Esophagus muscularis mucosa (tissue), 4 donors: ENCODE data around the gene SPCS3. TPM values are rescaled to one million over a fixed set of nuclear protein-coding genes. Genes with fewer than 3 reads are reported as not detected.

Experiments used
- DNase-seq: peaks from one replicate; pipeline ENCODE4 v3.0.0-alpha.2; 2017; ENCODE audit errors: extremely low spot score
- H3K27ac ChIP-seq, 4 donors: fragments of 200-600 bp; sonication (generic); replicated peaks in 1 of 4; 1 replicate in 3 of 4; 2 replicates in 1 of 4; pipeline ENCODE4 v1.5.1; 2016 to 2019; ENCODE audit warnings: mild to moderate bottlenecking in 1 of 4
- H3K27me3 ChIP-seq, 4 donors: fragments of 200-600 bp; sonication (generic); one replicate each; pipeline versions ENCODE4 v1.5.1 to v1.6.0; 2016 to 2019
- H3K36me3 ChIP-seq, 4 donors: fragments of 200-600 bp; sonication (generic); one replicate each; pipeline ENCODE4 v1.5.1; 2016 to 2019
- H3K4me1 ChIP-seq, 4 donors: fragments of 200-600 bp; sonication (generic); one replicate each; pipeline ENCODE4 v1.5.1; 2016 to 2019
- H3K4me3 ChIP-seq, 4 donors: fragments of 200-600 bp; sonication (generic); 1 replicate in 2 of 4; 2 replicates in 2 of 4; pipeline ENCODE4 v1.5.1; 2016 to 2019; ENCODE audit warnings: mild to moderate bottlenecking in 4 of 4, moderate library complexity in 1 of 4
- H3K9me3 ChIP-seq, 4 donors: fragments of 200-600 bp; sonication (generic); 1 replicate in 3 of 4; 2 replicates in 1 of 4; pipeline ENCODE4 v1.5.1; 2016 to 2019
- EP300 ChIP-seq: sonication (generic); formaldehyde crosslinking; IDR thresholded peaks from one replicate; pipeline ENCODE4 v1.6.1; 2017; ENCODE audit warnings: antibody characterized with exemption
- POLR2A ChIP-seq: fragments of 450-650 bp; IDR thresholded peaks from one replicate; pipeline ENCODE4 v1.6.1; 2017; ENCODE audit warnings: antibody characterized with exemption, moderate library complexity, mild to moderate bottlenecking, low read depth
- POLR2AphosphoS5 ChIP-seq, 2 donors: sonication (generic); formaldehyde crosslinking; IDR thresholded peaks; one replicate each; pipeline ENCODE4 v1.6.1; 2017; ENCODE audit warnings: antibody characterized with exemption in 2 of 2
- WGBS: methylation state at CpG from one replicate; pipeline ENCODE4 v1.1.5; 2018; 5-methylcytosine and 5-hydroxymethylcytosine counted together
- intact Hi-C: fragments of 100-400 bp; cut with DNase I; formaldehyde crosslinking; loops from one replicate; pipeline ENCODE4 v1.15.1; 2023
- total RNA-seq, 4 donors: library from RNA; depleted of rRNA; stranded (reverse); fragments of >200 nt; gene quantifications; one replicate each; pipeline versions ENCODE4 v1.1.0 to v1.2.1, GENCODE V29; 2016
- TF ChIP-seq, protein P1 (sequence below), 3 experiments: fragments of 200-600 bp in 2 of 3; fragments of 450-650 bp in 1 of 3; sonication (generic) in 2 of 3; IDR thresholded peaks; one replicate each; pipeline ENCODE4 v1.5.1; 2017 to 2019; ENCODE audit warnings: antibody characterized with exemption in 3 of 3, mild to moderate bottlenecking in 2 of 3, moderate library complexity in 1 of 3

SPCS3 gene
- total RNA-seq, 4 donors from 2014 or later, result 35.5 to 48.4 (median 46.0) TPM

DNA sequence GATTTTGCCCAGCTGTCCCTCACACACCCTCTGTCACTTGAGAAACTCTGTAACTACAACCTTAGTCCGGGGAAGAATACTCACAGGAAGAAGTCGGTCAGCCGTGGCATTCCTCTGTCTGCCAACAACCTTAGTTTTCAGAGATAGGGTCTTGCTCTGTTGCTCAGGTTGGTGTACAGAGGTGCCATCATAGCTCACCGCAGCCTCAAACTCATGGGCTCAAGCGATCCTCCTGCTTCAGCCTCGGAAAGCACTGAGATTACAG lies 12.2 kb upstream of the SPCS3 start:
- H3K9me3 ChIP-seq, result no peaks in the 10 kb centered on the region
- TF ChIP-seq POLR2A, result no peak
- no peak for TF ChIP-seq EP300
- no peak for TF ChIP-seq POLR2AphosphoS5 (IDR thresholded peaks at IDR 0.05)
- TF ChIP-seq, protein P1, sequence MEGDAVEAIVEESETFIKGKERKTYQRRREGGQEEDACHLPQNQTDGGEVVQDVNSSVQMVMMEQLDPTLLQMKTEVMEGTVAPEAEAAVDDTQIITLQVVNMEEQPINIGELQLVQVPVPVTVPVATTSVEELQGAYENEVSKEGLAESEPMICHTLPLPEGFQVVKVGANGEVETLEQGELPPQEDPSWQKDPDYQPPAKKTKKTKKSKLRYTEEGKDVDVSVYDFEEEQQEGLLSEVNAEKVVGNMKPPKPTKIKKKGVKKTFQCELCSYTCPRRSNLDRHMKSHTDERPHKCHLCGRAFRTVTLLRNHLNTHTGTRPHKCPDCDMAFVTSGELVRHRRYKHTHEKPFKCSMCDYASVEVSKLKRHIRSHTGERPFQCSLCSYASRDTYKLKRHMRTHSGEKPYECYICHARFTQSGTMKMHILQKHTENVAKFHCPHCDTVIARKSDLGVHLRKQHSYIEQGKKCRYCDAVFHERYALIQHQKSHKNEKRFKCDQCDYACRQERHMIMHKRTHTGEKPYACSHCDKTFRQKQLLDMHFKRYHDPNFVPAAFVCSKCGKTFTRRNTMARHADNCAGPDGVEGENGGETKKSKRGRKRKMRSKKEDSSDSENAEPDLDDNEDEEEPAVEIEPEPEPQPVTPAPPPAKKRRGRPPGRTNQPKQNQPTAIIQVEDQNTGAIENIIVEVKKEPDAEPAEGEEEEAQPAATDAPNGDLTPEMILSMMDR (IDR thresholded peaks at IDR 0.05), result no peak
- WGBS, result 81% methylated on average over 6 of the region's 6 CpGs
- intact Hi-C loops, result no loop called here
- H3K27me3 ChIP-seq, result no peaks in the 10 kb centered on the region
- no peaks in the 10 kb centered on the region for H3K4me1 ChIP-seq
- no peak overlapping the region for H3K4me3 ChIP-seq
- no peak overlapping the region for H3K27ac ChIP-seq
- no peaks in the 10 kb centered on the region for H3K36me3 ChIP-seq
- DNase-seq, result no peak

DNA sequence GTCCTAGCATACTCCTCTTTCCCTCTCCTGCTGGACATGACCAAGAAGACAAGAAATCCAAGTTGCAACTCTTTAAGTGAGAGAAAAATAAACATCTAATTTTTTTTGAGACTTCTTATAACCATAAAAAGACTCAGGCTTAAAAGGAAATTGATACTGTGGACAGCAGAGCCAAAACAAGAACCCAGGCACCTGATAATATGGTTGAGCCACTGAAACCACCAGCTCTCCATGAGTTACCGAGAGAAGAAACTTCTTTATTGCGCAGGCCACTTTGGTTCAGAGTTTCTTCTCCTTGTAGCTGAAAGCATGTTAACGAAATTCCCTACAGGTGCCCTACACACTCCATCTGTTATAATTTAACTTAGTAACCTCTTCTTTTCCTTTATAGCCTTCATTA lies 11.3 kb upstream of the SPCS3 start:
- Histone ChIP-seq H3K36me3 (no peaks in the 10 kb centered on the region), H3K27me3 (no peaks in the 10 kb centered on the region), H3K4me1 (no peaks in the 10 kb centered on the region), H3K27ac (no peak overlapping the region), H3K4me3 (no peak overlapping the region), H3K9me3 (no peaks in the 10 kb centered on the region)
- TF ChIP-seq POLR2AphosphoS5 (IDR thresholded peaks at IDR 0.05) (no peak), POLR2A (no peak), EP300 (no peak)
- TF ChIP-seq, protein P1 (IDR thresholded peaks at IDR 0.05), result no peak
- 86% methylated on average over 3 of the region's 3 CpGs for WGBS
- intact Hi-C loops, result no loop called here
- DNase-seq, result no peak

DNA sequence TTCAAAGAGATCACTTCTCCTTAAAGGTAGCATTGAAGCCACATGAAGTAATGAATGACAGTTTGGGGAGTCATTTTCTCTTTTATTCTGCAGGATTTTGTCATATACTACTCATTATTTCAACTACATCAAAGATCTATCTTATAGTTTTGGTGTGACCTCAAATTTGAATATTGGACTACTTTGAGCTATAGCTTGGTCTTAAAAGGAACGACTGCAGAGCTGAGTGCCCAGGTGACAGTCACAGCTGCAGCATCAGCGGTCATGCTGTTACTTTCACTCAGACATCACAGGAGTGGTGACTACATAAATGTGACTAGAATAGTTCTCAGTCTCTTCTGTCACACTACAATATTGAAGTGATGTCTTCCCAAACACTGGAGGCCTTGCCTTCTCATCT lies 10.7 kb upstream of the SPCS3 start:
- WGBS, result 83% methylated on average over 2 of the region's 2 CpGs
- Histone ChIP-seq H3K27ac (no peak overlapping the region), H3K4me3 (no peak overlapping the region), H3K4me1 (no peaks in the 10 kb centered on the region), H3K27me3 (no peaks in the 10 kb centered on the region), H3K9me3 (no peaks in the 10 kb centered on the region), H3K36me3 (no peaks in the 10 kb centered on the region)
- intact Hi-C loops, result no loop called here
- TF ChIP-seq POLR2A, result no peak
- TF ChIP-seq, protein P1 (IDR thresholded peaks at IDR 0.05), result no peak
- no peak for TF ChIP-seq EP300
- TF ChIP-seq POLR2AphosphoS5 (IDR thresholded peaks at IDR 0.05), result no peak
- DNase-seq, result no peak

DNA sequence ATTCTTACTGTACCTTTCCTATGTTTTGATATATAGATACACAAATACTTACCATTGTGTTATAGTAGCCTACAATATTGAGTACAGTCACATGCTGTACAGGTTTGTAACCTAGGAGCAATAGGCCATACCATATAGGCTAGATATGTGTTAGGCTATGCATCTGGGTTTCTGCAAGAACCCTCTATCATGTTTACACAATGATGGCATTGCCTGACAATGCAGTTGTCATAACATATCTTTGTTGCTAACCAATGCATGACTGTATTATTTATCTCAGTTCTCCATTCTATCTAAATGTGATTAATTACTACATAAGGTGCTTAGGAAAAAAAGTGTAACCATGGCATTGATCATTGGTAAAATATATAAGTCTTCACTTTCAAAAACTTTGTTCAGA lies 10.0 kb upstream of the SPCS3 start:
- no peak for DNase-seq
- no peaks in the 10 kb centered on the region for H3K9me3 ChIP-seq
- no peaks in the 10 kb centered on the region for H3K4me1 ChIP-seq
- H3K4me3 ChIP-seq, result no peak overlapping the region
- H3K36me3 ChIP-seq, result no peaks in the 10 kb centered on the region
- intact Hi-C loops, result no loop called here
- H3K27ac ChIP-seq, result no peak overlapping the region
- no peak for TF ChIP-seq POLR2A
- TF ChIP-seq, protein P1 (IDR thresholded peaks at IDR 0.05), result no peak
- TF ChIP-seq POLR2AphosphoS5 (IDR thresholded peaks at IDR 0.05), result no peak
- TF ChIP-seq EP300, result no peak
- no peaks in the 10 kb centered on the region for H3K27me3 ChIP-seq

DNA sequence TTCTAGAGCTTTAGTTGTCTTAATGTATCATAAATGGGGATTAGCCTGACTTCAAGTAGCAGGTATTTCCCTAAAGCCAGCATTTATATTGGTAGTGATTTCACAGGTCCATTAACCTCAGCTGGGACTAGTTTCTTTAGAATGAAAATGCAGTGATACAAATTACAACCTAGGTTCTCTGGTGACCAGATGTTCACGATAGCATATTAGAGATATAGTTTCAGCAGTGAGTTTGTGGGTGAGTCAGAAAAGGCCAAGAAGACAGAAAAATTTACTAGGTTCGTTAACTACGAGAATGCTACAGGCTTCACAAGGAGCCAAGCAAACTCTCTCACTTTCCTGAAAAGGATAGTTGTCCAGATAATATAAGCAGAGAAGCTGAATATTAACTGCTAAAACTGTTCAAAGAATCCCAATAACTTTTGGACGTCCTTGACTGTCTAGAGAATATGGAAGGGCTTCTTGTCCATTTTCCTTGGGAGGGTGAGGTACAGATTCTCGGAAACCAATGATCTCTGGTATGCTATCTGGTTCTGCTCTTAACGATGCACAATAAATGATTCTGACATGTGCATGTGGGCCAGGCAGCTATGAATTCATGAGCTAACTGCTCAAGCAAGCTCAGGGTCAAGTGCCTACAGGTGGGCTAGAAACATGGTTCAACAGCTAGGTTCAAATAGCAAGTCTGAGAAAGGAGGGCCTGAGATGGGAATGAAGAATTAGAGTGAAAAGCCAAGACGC lies 6.0 kb upstream of the SPCS3 start:
- intact Hi-C loops, result no loop called here
- TF ChIP-seq, protein P1 (IDR thresholded peaks at IDR 0.05), result no peak
- TF ChIP-seq EP300, result no peak
- WGBS, result 84% methylated on average over 7 of the region's 7 CpGs

More for the DNA sequence above, 6.0 kb upstream of the SPCS3 start:
- H3K4me1 ChIP-seq, result peaks cover under 1 to 4% (median 3%) of the 10 kb centered on the region in 4 donors
- no peaks in the 10 kb centered on the region for H3K27me3 ChIP-seq
- no peaks in the 10 kb centered on the region for H3K9me3 ChIP-seq
- no peaks in the 10 kb centered on the region for H3K36me3 ChIP-seq
- no peak overlapping the region for H3K4me3 ChIP-seq
- no peak overlapping the region for H3K27ac ChIP-seq
- DNase-seq, result no peak
